Adrenal gland (tissue), 12 donors: ENCODE results near the gene EXOC3L2. TPM values are rescaled to one million over a fixed set of nuclear protein-coding genes. Genes with fewer than 3 reads are reported as not detected.

Experiments
- DNase-seq, 7 donors: peaks; one replicate each; pipeline ENCODE4 v3.0.0-alpha.2; 2019 to 2020
- H3K27ac ChIP-seq, 5 donors: fragments of 200-600 bp; sonication (generic) in 4 of 5; 1 replicate in 3 of 5; 2 replicates in 2 of 5; pipeline versions ENCODE4 v1.5.1 to v1.8.0; 2016 to 2020; ENCODE audit warnings: mild to moderate bottlenecking in 1 of 5
- H3K27me3 ChIP-seq: fragments of 200-600 bp; 2 replicates; pipeline ENCODE4 v1.8.0; 2021
- H3K36me3 ChIP-seq, 2 donors: fragments of 200-600 bp; replicated peaks in 1 of 2; 1 replicate in 1 of 2; 2 replicates in 1 of 2; pipeline versions ENCODE4 v1.5.1 to v1.8.0; 2018 to 2022
- H3K4me1 ChIP-seq, 2 donors: fragments of 200-600 bp; replicated peaks in 1 of 2; 1 replicate in 1 of 2; 2 replicates in 1 of 2; pipeline versions ENCODE4 v1.5.1 to v1.8.0; 2018 to 2021
- H3K4me3 ChIP-seq, 4 donors: fragments of 200-600 bp; sonication (generic) in 3 of 4; one replicate each; pipeline ENCODE4 v1.5.1; 2016 to 2018
- H3K9me3 ChIP-seq, 3 donors: fragments of 200-600 bp; sonication (generic) in 1 of 3; replicated peaks in 1 of 3; 1 replicate in 2 of 3; 2 replicates in 1 of 3; pipeline versions ENCODE4 v1.5.1 to v1.8.0; 2016 to 2021
- POLR2A ChIP-seq, 2 donors: fragments of 450-650 bp; IDR thresholded peaks; one replicate each; pipeline ENCODE4 v1.6.1; 2017; ENCODE audit warnings: antibody characterized with exemption in 2 of 2, mild to moderate bottlenecking in 2 of 2, moderate library complexity in 1 of 2
- WGBS, 4 donors: extraction: QIAGEN DNeasy Blood & Tissue Kit in 2 of 4; methylation state at CpG; one replicate each; pipeline versions ENCODE4 v1.1.5 to v1.1.7; 2013 to 2017; 5-methylcytosine and 5-hydroxymethylcytosine counted together
- intact Hi-C, 2 donors: fragments of 100-400 bp; cut with DNase I; formaldehyde crosslinking; loops; one replicate each; pipeline versions ENCODE4 v1.14.1 to v1.15.0; 2022 to 2023
- polyA plus RNA-seq, 3 donors: library from polyadenylated mRNA; stranded (reverse); fragments of 200-250 nt in 2 of 3; fragments of 350-450 nt in 1 of 3; fragmentation: Illumina TruSeq in 1 of 3; extraction: RNeasy Lipid Tissue Mini Kit (QIAGEN cat#74804) in 1 of 3; gene quantifications; one replicate each; pipeline ENCODE4 v1.2.3, GENCODE V29; 2013 to 2014
- total RNA-seq, 9 donors: library from RNA; depleted of rRNA in 4 of 9; stranded (reverse); fragments of >200 nt in 4 of 9; fragments of 120-200 nt in 1 of 9; fragmentation: NEBNext Ultra II Directional in 1 of 9; extraction: Animal tissue kit (Norgen Biotek cat#: 25700) in 1 of 9; gene quantifications; one replicate each; pipeline versions ENCODE4 v1.1.0 to v1.2.4, GENCODE V29; 2013 to 2023
- TF ChIP-seq, protein P1 (sequence below), 6 experiments: fragments of 450-650 bp in 4 of 6; fragments of 200-600 bp in 2 of 6; sonication (generic) in 1 of 6; IDR thresholded peaks; 1 replicate in 5 of 6; 2 replicates in 1 of 6; pipeline versions ENCODE4 v1.5.1 to v1.8.0; 2016 to 2021; ENCODE audit warnings: antibody characterized with exemption in 6 of 6, mild to moderate bottlenecking in 2 of 6, moderate library complexity in 1 of 6
- donor health status: healthy with polysubstance abuse.
- donor health status: Bipolar disorder and iron deficiency.
- donor health status: DM: yes; HTN: yes; CAD: no.
- donor health status: DM: no; HTN: no; CAD: no.
- donor health status: DM: no; HTN: no; CAD: no.
- donor health status: DM: yes; HTN: yes; CAD: no.

Gene EXOC3L2
- total and polyA plus RNA-seq, 12 donors = 2.1 to 26.4 (median 16.3) TPM

DNA sequence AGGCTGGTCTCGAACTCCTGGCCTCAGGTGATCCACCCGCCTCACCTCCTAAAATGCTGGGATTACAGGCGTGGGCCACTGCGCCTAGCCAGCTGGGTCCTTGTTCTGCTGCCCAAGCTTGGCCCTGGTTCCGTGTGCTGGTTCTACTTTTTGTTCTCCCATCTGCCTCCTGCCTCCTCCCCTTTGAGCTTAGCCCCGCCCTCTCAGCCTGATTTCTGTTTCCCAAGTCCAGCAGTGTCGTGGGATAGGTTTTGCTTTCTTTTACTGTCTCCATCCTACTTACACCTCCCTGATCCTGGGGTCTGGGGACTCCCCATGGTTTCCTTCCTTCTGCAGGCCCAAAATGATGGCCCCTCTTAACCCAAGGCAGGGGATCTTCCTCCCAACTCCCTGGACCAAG is 64.3 kb downstream of the EXOC3L2 start:
- WGBS, 4 donors = 75 to 77% (median 76%) methylated on average over 7 of the region's 7 CpGs
- H3K27ac ChIP-seq = no peak overlapping the region
- no peak overlapping the region for H3K4me3 ChIP-seq
- TF ChIP-seq POLR2A (IDR thresholded peaks at IDR 0.05) = no peak
- TF ChIP-seq, protein P1, sequence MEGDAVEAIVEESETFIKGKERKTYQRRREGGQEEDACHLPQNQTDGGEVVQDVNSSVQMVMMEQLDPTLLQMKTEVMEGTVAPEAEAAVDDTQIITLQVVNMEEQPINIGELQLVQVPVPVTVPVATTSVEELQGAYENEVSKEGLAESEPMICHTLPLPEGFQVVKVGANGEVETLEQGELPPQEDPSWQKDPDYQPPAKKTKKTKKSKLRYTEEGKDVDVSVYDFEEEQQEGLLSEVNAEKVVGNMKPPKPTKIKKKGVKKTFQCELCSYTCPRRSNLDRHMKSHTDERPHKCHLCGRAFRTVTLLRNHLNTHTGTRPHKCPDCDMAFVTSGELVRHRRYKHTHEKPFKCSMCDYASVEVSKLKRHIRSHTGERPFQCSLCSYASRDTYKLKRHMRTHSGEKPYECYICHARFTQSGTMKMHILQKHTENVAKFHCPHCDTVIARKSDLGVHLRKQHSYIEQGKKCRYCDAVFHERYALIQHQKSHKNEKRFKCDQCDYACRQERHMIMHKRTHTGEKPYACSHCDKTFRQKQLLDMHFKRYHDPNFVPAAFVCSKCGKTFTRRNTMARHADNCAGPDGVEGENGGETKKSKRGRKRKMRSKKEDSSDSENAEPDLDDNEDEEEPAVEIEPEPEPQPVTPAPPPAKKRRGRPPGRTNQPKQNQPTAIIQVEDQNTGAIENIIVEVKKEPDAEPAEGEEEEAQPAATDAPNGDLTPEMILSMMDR (IDR thresholded peaks at IDR 0.05) = no peak
- H3K9me3 ChIP-seq = no peaks in the 10 kb centered on the region
- intact Hi-C loops = no loop called here
- H3K4me1 ChIP-seq = peaks cover 19 to 32% of the 10 kb centered on the region in 2 donors
- DNase-seq = peak in 1 of 7 donors; percentile 16
- H3K27me3 ChIP-seq = no peaks in the 10 kb centered on the region
- H3K36me3 ChIP-seq = no peaks in the 10 kb centered on the region

DNA sequence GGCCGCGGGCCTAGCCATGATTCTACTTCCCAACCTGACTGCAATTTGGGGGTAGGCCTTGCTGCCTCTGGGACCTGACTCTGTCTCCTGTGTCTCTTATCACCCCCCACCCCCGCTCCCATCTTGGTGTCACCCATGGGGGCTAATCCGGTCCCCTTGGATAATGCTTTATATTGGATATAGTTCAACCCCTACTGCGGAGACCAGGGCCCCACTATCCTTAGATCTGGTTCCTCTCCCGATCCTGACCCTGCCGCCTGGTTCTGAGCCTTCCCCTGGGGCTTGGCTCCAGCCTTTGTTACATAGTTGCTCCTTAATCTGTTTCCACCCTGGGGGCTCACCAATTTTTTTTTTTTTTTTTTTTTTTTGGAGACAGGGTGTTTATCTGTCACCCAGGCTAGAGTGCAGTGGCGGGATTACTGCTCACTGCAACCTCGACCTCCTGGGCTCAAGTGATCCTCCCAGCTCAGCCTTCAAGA is 65.3 kb downstream of the EXOC3L2 start:
- intact Hi-C loops = no loop called here
- no peaks in the 10 kb centered on the region for H3K9me3 ChIP-seq
- H3K27ac ChIP-seq = peak overlapping the region in 4 of 5 donors; percentile 82 to 94 (median 88)
- H3K36me3 ChIP-seq = no peaks in the 10 kb centered on the region
- no peaks in the 10 kb centered on the region for H3K27me3 ChIP-seq
- DNase-seq = peak in 1 of 7 donors; percentile 65
- 58 to 72% (median 62%) methylated on average over 7 to 9 of the region's 9 CpGs for WGBS, 4 donors
- TF ChIP-seq, protein P1 (IDR thresholded peaks at IDR 0.05) = no peak
- no peak for TF ChIP-seq POLR2A (IDR thresholded peaks at IDR 0.05)
- H3K4me3 ChIP-seq = peak overlapping the region in 2 of 4 donors; percentile 57 to 70
- peaks cover 19 to 32% of the 10 kb centered on the region in 2 donors for H3K4me1 ChIP-seq

DNA sequence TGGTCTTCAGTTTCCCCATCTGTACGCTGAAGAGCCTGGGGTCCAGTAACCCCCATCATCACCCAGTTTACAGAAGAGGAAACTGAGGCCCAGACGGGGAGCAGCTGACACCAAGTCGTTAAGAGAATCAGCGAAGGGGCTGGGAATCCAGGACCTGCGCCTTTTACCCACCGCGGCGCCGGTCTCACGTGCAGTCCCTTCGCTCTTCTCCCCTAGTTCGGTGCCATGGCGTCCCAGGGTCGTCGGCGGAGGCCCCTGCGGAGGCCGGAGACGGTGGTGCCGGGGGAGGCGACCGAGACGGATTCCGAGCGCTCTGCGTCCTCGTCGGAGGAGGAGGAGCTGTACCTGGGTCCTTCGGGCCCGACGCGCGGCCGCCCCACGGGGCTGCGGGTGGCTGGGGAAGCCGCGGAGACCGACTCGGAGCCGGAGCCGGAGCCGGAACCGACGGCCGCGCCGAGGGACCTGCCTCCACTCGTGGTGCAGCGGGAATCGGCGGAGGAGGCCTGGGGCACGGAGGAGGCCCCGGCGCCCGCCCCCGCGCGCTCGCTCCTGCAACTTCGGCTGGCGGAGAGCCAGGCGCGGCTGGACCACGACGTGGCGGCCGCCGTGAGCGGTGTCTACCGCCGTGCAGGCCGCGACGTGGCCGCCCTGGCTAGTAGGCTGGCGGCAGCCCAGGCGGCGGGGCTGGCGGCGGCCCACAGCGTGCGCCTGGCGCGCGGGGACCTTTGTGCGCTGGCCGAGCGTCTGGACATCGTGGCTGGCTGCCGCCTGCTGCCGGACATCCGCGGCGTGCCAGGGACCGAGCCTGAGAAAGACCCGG is 65.9 kb downstream of the EXOC3L2 start:
- Histone ChIP-seq H3K4me1 (peaks cover 19 to 32% of the 10 kb centered on the region in 2 donors), H3K27ac (peak overlapping the region; percentile 69 to 94 (median 83)), H3K36me3 (no peaks in the 10 kb centered on the region), H3K27me3 (no peaks in the 10 kb centered on the region), H3K9me3 (no peaks in the 10 kb centered on the region), H3K4me3 (peak overlapping the region; percentile 20 to 70 (median 48))
- DNase-seq = peak in 5 of 7 donors; percentile 52 to 69 (median 56)
- no peak for TF ChIP-seq POLR2A (IDR thresholded peaks at IDR 0.05)
- TF ChIP-seq, protein P1 (IDR thresholded peaks at IDR 0.05) = no peak
- intact Hi-C loops = no loop called here
- WGBS, 4 donors = 0 to 2% (median 1%) methylated on average over 6 to 97 of the region's 97 CpGs; no CpG with 5 or more reads in 1 of the 4 donors

DNA sequence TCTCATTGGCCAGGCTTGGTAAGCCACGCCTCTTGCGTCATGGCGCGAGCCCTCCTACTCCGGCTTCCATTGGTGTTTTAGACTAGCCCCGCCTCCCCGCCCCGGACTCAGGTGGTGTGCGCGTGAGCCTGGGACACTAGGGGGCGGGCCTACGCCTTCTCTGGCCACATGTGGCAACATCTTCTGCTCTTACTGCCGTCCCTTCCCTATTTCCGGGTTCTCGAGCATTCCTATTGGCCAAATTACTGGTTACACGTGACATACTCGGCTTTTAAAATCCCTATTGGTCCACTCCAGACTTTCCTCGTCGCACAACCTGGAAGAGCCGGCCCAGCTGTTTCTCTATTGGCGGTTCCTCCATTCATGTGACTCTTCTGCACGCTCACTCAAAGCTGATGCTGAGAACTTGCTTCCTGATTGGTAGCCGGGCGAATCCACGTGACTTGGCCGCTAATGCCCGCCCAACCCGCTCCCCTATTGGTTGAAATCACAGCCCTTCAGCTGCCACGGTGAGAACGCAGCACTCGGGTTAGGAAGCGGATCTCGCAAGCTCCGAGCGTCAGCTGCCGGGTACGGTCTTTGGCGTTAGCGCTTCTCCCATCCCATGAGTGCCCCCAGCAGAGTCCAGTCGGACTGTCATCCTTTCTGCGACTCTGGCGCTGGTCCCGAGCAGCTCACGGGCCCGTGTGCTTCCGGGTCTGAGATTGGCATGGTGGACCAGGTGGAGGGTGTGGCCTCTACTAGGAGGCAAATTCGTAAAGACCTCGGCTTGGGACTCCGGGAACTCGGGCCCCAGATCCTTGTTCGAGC is 66.7 kb downstream of the EXOC3L2 start, which contains the start of gene BLOC1S3:
BLOC1S3 (plus strand) TSS at position 523 of the 810 bp plus-strand sequence. CDS start 513 bp downstream, outside the sequence.
- intact Hi-C loops = no loop called here
- 0 to 2% (median 0%) methylated on average over 9 to 51 of the region's 51 CpGs for WGBS, 4 donors
- no peaks in the 10 kb centered on the region for H3K36me3 ChIP-seq

More for the DNA sequence above, 66.7 kb downstream of the EXOC3L2 start, which contains the start of gene BLOC1S3:
- peak; percentile 100 for DNase-seq
- Histone ChIP-seq H3K27me3 (no peaks in the 10 kb centered on the region), H3K27ac (peak within 1 kb of the TSS; percentile 80 to 95 (median 86)), H3K4me1 (peaks cover 19 to 32% of the 10 kb centered on the region in 2 donors), H3K4me3 (peak within 1 kb of the TSS; percentile 20 to 70 (median 60)), H3K9me3 (no peaks in the 10 kb centered on the region)
- TF ChIP-seq POLR2A (IDR thresholded peaks at IDR 0.05) = peak; percentile 83 to 95
- TF ChIP-seq, protein P1 (IDR thresholded peaks at IDR 0.05) = peak in 3 of 6 experiments; percentile 16 to 42 (median 24)
